ENCODE measurements around the gene OGFR.

OGFR gene

DNA sequence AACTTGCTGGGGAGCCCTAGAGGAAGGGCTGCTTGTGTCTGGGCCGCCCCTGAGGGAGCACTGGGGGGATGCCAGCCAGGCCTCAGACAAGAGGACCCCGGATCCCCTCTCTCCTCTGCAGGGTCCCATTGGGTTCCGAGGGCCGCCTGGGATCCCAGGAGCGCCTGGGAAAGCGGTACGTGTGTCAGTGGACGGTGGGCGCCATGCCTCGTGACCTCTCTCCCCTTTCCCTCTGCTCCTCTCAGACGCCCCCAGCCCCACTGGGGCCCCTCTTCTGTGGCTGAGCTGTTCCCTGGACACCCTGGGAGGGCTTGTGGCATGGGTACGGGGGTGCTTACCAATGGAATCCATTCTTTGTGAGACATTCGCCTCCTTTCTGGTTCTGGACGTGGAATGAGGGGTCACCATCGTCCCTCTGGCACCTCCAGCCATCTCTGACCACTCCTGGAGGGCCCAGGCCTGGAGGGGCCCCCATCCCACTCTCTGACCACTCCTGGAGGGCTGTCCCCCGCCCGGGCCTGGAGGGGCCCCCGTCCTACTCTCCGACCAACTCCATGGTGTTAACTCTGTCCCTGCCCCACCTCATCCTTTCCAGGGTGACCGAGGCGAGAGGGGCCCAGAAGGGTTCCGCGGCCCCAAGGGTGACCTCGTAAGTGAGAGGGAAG lies 22.1 kb downstream of the OGFR start:
- DNase-seq (ENCODE audit: low read depth), result no peak

DNA sequence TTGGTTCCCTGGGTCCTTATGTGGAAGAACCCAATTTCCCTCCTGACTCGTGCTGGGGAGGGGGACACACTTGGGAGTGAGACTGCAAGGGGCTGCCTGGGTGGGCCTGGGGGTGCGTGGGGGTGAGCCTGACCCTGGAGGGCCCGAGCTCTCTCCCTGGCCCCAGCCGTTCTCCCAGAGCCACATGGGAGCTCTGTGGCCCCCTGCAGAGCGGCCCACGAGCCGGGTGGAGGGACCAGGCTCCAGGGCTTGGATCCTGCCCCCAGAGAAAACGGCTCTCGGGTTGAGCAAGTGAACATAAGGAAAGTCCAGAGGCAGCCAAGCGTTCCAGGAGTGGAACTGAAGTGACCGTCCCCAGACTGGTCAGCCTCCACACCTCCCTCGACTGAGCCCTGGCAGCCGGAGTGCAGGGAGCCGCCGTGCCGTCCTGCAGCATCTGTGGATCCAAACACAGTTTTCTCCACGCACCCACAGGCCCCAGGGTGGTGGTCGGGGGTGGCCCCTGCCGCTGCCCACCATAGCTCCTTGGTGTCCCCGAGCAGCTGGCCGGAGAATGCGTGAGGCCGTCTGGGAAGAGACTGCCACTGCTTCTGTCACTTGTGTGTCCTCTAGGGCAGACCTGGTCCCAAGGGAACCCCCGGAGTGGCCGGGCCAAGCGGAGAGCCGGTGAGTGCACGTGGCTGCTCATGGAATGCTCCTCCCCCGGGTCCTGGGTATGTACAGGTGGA lies 22.8 kb downstream of the OGFR start:
- no peak for DNase-seq (ENCODE audit: low read depth)

DNA sequence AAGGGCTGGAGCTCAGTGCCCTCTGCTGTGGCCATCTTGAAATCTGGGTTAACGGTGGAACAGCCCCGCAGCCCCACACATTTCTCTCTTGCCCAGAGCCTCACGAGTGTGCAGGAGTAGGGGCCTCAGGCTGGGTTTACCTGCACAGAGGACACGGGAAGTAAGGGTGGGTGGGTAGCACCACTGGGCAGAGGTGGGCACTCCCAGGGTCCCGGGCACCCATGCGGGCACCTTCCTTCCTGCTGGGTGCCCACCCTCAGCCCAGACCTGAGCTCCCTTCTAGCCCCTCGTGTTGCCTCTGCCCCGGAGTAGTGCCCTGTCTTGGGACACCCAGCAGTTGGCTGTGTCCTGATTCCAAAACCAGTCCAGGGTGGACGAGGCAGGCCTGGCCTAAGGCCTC lies 23.4 kb downstream of the OGFR start:
- DNase-seq (ENCODE audit: low read depth), result no peak

DNA sequence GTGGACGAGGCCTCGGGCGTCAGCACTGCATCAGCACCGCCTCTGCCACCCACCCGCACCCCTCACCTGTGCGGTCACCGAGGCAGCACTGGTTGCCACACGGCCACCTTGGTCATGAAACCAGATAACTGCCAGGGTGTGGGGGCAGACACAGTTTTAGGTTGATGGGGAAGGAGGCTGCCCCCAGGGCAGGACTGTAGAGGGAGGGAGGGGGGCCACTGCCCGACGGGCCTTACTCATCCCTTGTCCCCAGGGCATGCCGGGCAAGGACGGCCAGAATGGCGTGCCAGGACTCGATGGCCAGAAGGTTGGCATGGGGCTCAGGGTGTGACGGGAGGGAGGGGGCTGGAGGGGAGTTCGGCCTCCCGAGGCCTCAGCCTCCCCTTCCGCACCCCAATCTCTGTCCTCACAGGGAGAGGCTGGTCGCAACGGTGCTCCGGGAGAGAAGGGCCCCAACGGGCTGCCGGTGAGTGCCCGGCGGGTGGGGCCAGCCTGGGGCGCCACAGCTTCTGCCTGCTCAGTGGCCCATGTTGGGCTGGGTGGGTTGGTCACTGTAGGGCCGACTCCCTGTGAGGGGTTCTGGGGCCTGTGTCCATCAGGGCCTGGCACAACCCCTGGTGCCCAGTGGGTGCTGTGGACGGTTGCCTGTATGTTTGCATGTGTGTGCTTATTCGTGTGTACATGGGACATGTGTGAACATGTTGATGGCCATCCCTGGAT lies 24.0 kb downstream of the OGFR start:
- no peak for DNase-seq (ENCODE audit: low read depth)

DNA sequence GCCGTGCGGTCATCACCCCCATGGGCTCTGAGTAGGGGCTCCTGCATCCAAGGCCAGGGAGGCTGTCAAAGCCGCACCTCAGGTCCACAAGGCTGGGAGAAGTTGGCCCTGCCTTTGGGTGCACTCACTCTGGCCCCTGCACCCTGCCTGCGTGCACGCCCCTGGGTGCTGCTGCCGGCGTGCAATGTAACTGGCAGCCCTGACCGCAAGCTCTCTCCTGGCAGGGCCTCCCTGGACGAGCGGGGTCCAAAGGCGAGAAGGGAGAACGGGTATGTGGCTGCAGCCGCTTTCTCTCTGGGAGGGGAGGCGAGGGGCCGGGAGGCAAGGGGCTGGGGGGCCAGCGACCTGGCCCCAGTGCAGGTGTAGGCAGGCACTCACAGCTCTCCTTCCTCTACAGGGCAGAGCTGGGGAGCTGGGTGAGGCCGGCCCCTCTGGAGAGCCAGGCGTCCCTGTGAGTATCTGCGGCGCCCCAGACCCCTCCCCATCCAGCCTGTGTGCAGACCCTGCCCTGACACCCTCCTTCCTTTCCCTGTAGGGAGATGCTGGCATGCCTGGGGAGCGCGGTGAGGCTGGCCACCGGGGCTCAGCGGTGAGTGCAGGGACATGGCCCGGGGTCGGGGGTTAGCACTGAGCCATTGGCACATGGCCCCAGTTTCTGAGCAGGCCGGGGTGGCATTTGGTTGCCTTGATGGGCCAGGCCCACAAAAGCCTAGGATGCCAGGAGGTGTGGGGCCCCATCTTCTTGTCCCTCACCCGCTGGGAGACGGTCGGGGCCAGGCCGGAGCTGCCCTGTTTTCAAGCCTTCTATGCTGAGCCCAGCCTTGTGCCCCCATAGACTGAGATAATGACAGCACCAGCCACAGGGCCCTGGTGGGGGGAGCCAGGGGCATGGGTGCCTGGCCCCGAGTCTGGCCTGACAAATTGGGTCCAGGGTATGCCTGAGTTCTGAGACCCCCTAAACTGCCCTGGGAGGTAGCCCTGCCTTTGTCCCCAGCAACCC lies 24.9 kb downstream of the OGFR start:
- DNase-seq (ENCODE audit: low read depth), result no peak

DNA sequence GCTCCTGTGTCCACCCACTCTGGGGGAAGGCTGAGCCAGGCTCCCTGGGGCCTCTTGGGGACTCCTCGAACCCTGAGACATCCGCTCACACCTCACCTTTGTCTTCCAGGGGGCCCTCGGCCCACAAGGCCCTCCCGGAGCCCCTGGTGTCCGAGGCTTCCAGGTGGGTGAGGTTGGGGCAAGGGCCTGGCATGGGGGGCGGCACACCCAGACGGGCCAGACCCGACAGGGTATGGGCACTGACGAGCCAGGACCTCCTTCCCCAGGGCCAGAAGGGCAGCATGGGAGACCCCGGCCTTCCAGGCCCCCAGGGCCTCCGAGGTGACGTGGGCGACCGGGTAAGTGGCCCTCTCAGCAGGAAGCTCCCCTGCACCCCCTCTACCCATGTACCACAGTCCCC lies 25.6 kb downstream of the OGFR start:
- DNase-seq (ENCODE audit: low read depth), result no peak

DNA sequence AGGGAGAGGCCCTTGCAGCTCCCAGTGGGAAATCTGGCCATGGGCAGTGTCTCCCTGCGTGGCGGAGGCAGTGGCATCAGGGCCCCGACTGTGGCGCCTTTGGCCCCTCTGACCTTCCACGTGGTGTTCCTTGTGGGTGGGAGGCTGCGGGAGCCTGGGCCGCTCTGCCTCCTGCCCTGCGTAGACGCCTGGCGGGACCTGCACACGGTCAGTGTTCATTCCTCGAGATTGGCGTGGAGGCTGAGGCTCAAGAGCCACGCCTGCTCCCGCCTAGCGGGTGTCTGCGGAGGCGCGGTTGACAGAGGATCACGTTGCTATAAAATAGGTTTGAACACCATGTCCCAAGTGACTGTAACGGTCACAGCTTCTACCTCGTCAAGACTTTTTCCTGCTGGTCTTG lies 26.2 kb downstream of the OGFR start:
- DNase-seq (ENCODE audit: low read depth), result no peak

DNA sequence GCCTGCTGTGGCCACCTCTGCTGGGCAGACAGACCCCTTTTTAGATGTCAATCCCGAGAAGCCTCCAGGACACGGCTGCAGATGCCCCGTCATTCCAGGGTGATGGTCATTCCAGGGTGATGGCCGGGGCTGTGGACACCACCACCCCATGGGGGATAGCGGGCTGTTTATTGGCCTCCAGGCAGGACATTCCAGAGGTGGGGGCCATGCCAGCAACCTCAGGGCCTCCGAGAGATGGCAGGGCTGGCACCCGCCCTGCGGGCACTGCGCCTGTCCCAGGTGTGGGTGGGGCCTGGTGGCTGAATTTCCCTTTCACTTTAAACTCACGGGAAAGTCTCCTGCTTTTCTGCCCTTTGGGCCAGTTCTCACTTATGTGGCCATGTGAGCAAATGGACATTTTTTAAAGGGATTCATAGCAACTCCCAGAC lies 26.7 kb downstream of the OGFR start:
- DNase-seq (ENCODE audit: low read depth), result no peak

DNA sequence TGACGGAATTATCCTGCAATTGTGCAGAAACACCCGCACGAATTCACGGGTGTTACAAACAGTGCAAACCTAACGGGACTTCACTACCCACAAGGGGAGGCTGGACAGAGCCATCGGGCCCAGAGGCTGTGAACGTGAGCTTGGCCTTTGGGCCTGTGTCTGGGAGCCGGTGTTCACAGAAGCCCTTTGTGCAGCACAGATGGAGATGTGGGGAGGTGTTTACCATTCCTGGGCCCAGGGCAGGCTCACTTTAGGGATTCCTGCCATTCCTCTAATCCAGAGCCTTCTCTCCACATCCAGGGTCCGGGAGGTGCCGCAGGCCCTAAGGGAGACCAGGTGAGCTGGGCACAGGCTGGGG lies 27.2 kb downstream of the OGFR start:
- no peak for DNase-seq (ENCODE audit: low read depth)

DNA sequence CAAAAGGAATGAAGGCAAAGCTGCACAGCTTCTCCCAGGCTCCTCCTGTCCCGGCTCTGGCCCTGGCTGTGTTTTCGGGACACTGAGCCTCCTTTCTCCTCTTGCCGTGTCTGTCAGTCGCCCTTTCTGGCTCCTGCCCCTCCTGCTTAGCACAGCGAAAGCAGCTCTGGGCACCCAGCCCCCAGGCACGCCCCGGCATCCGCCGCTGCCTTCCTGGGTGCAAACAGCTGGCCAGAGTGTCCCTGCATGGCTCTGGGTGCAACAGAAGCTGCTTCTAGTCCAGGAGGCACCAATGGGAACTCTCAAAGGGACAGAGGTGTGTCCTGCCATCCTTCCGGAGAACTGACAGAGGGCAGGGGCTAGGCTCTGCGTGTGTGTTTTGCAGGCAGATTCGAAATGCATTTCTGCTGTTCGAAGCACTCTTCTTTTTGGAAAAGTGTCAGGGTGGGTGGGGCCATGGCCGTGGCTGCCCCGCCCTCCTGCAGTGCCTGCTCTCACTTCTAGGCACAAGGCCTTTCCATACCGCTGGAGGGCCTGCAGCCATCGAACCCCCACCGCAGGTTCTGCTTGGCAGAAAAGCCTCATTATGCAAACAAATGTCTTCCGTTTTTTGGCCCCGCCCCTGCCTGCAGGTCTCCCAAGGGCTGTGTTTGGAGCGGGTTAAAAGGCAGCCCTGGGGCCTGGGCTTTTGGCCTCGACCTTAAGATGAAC lies 27.7 kb downstream of the OGFR start:
- DNase-seq (ENCODE audit: low read depth), result no peak

DNA sequence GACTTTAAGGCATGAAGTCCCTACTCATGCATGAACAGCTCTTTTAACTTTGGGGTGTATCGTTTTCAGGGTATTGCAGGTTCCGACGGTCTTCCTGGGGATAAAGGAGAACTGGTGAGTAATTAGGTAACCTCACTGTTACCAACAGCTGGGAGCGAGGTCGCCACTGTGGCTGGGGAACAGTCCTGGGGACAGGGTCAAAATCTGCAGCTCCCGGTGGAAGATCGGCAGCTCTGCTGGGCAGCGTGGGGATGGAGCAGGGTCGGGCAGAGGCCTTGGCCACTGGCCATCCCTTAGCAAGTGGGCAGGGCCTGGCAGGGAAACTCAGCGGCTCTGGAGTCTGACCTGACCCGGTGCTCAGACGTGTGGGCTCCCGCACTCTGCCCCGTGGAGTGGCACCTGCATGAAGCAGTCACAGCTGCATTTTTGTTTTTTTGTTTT lies 28.3 kb downstream of the OGFR start:
- no peak for DNase-seq (ENCODE audit: low read depth)

DNA sequence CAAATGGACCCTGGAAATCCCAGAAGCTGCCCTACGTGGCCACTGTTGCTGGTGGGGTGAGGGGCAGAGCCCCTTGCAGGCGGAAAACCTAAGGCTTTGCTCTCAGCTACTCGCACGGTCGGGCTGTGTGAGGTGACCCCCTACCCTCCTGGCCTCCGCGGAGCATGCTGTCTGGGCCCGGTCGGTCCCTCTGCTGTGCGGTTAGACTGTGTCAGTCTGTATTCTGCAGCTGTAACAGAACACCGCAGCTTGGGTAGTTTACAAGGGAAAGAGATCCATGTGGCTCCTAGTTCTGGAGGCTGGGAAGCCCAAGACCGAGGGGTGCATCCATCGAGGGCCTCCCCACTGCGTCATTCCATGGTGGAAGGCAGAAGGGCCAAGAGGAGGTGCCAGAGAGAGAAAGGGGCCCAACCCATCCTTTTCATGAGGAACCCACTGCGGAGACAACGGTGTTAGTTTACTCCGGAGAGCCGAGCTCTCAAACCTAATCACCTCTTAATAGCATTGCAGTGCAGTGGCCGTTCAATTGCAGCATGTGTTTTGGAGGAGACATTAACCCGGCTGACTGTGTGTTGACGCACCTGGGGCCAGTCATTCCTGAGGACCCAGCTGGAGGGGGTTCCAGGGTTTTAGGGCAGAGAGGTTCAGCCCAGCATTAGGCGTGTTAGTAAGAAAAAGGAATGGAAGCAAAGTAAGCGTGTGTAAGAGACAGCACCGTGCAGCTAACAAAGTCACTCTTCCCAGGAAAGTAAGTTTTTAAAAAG lies 30.5 kb downstream of the OGFR start:
- no peak for DNase-seq (ENCODE audit: low read depth)

DNA sequence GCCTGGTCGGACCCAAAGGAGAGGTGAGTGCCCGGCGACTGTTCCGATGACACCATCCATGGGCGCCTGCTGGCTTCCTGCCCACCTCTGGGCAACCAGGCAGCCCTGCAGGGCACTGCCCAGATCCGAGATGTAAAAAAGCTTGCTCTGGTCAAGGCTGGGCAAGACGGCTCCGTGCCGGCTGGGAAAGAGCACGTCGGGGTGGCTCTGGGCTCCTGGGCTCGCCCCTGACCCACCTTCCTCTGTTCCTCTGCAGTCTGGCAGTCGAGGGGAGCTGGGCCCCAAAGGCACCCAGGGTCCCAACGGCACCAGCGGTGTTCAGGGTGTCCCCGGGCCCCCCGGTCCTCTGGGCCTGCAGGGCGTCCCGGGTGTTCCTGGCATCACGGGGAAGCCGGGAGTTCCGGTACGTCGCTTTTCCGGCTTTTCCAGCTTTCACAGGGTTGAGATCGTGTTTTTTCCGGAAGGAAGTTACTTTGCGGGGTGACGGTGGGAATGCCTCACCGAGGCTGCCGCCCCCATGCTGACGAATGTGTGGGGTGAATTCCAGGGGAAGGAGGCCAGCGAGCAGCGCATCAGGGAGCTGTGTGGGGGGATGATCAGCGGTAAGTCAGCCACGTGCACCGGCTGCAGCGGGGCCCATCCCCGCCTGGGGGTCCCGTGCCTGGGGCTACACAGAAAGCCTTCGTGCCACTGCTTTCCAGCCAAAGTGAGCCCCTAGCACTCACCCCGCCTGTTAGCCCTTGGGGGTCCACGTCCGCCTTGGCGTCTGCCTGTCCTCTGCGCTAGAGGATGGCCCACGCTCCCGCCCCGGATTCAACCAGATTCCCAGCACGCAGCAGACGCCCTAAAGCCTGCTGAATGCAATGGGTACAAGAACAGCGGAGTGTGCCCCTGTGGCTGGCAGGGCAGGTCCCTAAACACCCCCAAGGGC lies 31.6 kb downstream of the OGFR start:
- DNase-seq (ENCODE audit: low read depth), result no peak

DNA sequence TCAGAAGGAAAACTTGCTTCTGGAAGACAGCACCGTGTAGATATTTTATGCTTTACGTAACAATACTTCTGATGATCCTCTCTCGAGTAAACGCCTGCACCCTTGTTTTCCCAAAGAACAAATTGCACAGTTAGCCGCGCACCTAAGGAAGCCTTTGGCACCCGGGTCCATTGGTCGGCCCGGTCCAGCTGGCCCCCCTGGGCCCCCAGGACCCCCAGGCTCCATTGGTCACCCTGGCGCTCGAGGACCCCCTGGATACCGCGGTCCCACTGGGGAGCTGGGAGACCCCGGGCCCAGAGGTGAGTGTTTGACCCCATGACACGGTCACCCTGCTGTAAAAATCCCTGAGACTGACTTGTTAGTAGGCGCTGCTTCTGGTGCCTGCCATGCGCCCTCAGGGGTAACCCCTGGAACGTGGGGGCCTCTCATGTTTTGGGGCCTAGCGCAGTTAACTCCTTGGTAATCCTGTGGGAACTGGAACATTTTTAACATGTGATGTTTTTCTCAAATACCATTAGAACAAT lies 32.4 kb downstream of the OGFR start:
- DNase-seq (ENCODE audit: low read depth), result no peak

DNA sequence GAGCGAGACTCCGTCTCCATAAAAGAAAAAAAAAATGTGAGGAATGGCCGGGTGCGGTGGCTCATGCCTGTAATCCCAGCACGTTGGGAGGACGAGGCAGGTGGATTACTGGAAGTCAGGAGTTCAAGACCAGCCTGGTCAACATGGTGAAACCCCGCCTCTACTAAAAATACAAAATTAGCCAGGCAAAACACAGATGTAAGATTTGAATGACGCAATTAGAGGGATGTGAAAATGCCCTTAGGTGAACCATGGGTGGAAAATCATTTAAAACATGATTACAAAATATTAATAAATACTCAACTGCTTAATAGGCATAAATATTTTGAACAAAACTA lies 33.1 kb downstream of the OGFR start:
- no peak for DNase-seq (ENCODE audit: low read depth)

DNA sequence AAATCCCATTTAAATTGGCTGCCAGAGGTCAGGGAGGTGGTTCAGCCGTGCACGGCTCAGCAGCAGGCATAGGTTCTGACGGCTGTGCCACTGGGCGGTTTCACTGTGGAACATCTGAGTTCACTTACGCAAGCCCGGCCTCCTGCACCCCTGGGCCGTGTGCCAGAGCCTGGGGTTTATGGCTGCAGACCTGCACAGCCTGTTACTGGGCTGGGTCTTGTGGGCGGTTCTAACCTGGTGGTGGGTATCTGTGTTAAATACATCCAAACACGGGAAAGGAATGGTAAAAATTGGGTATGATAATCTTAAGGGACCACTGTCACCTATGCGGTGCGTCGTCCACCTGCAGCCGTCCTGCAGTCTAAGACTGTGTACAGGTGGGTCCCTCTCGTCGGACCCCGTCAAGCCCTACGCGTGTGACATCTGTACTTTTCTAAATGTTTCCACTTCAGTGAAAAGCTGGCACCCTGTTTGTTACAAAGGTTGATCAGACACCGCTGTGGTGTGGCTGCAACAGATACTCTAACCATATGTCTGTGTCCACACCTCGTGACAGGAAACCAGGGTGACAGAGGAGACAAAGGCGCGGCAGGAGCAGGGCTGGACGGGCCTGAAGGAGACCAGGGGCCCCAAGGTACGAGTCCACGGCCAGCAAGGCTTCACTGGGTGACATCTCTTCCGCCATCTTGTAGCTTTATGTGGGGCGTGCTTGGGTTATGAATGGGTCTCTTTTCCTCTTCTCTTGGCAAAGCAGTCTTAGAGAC lies 33.7 kb downstream of the OGFR start:
- peak; percentile 46 for DNase-seq (ENCODE audit: low read depth)

DNA sequence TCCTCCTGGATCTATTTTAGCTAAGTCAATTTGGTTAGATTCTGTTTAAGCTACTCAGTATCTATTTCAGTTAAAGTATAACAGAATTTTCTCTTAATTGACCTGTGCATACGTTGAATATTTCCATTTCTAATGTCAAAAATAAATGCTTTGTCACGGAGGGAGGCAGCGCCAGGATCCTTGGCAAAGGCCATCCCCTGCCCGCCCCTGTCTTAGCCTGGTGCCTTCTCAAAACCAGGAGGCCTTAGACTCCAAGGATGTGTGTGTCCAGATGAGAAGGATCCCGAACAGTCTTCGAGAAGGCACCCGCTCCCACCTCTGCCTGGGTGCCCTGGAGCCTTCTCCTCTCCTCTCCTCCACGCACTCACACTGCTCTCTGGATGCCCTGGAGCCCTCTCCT lies 34.6 kb downstream of the OGFR start:
- DNase-seq (ENCODE audit: low read depth), result no peak

DNA sequence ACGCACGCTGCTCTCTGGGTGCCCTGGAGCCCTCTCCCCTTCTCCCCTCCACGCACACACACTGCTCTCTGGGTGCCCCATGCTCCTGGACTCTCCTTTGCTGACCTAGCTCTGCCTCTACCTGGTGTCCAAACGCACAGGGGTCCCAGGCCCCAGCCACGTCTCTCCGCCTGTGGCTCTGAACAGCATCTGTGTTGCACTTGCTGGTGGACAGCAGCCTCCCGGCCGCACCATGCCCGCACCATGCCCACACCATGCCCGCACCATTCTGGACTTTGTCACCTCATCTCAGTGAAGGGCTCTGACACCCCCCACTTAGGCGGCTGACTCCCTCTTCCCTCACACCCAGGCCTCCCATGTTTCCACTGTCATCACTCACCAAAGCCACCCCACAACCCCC lies 35.2 kb downstream of the OGFR start:
- no peak for DNase-seq (ENCODE audit: low read depth)
